Measurements from ENCODE around the gene SLC43A3.

GRCh38 chr11:57394203-57394965 is 32.5 kb downstream of the SLC43A3 start:
- no peak for TF ChIP-seq CTCF (IDR thresholded peaks at IDR 0.05)
- no peak for TF ChIP-seq EP300 (IDR thresholded peaks at IDR 0.05)
- no peak for TF ChIP-seq POLR2AphosphoS5 (IDR thresholded peaks at IDR 0.05)
- TF ChIP-seq POLR2A (IDR thresholded peaks at IDR 0.05), result no peak

Data from gastroesophageal sphincter (tissue), 3 donors.